Neural crest cell (in vitro differentiated cells): Measurements from ENCODE around the gene MANBA. TPM values are rescaled to one million over a fixed set of nuclear protein-coding genes. Genes with fewer than 3 reads are reported as not detected.
A peak's percentile ranks its signal among the peaks of the same experiment; 100 is the strongest.

ENCODE experiments used
- DNase-seq: peaks from one replicate; pipeline ENCODE4 v3.0.0; 2021; ENCODE audit warnings: low read depth, mixed read lengths, low spot score
- H3K27ac Mint-ChIP-seq: one replicate; pipeline ENCODE4 v1.8.0; 2021; ENCODE audit warnings: mild to moderate bottlenecking, mixed read lengths; ENCODE audit not compliant: unreplicated experiment
- H3K27me3 Mint-ChIP-seq: 2 replicates; pipeline ENCODE4 v1.8.0; 2021; ENCODE audit warnings: low read depth, mild to moderate bottlenecking, mixed read lengths
- H3K36me3 Mint-ChIP-seq: 2 replicates; pipeline ENCODE4 v1.8.0; 2021; ENCODE audit warnings: low read depth, mild to moderate bottlenecking, mixed read lengths
- H3K4me1 Mint-ChIP-seq: 2 replicates; pipeline ENCODE4 v1.8.0; 2021; ENCODE audit warnings: mixed read lengths
- H3K4me3 Mint-ChIP-seq: one replicate; pipeline ENCODE4 v1.8.0; 2021; ENCODE audit warnings: mild to moderate bottlenecking, mixed read lengths
- H3K9me3 Mint-ChIP-seq: 2 replicates; pipeline ENCODE4 v1.8.0; 2021; ENCODE audit warnings: mixed read lengths
- total RNA-seq: library from RNA; stranded (reverse); gene quantifications from 2 replicates; pipeline ENCODE4 v1.2.1, GENCODE V29; 2021
- TF ChIP-seq, protein P1 (sequence below): fragments of 200-600 bp; sonication (generic); conservative IDR thresholded peaks from 2 replicates; pipeline ENCODE4 v1.5.0; 2021; ENCODE audit warnings: antibody characterized with exemption, mild to moderate bottlenecking

MANBA gene
- total RNA-seq, 1 donor from 2014 or later: 18.4 TPM

DNA sequence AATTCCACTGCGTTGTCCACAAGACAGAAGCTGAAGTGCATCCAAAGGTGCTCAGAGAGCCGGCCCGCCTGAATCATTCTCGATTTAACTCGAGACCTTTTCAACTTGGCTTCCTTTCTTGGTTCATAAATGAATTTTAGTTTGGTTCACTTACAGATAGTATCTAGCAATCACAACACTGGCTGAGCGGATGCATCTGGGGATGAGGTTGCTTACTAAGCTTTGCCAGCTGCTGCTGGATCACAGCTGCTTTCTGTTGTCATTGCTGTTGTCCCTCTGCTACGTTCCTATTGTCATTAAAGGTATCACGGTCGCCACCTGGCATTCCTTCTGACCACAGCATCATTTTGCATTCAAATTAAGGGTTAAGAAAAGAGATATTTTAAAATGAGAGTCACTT lies 144.1 kb downstream of the MANBA start:
- peaks cover 22% of the 10 kb centered on the region for H3K36me3 Mint-ChIP-seq
- TF ChIP-seq, protein P1, sequence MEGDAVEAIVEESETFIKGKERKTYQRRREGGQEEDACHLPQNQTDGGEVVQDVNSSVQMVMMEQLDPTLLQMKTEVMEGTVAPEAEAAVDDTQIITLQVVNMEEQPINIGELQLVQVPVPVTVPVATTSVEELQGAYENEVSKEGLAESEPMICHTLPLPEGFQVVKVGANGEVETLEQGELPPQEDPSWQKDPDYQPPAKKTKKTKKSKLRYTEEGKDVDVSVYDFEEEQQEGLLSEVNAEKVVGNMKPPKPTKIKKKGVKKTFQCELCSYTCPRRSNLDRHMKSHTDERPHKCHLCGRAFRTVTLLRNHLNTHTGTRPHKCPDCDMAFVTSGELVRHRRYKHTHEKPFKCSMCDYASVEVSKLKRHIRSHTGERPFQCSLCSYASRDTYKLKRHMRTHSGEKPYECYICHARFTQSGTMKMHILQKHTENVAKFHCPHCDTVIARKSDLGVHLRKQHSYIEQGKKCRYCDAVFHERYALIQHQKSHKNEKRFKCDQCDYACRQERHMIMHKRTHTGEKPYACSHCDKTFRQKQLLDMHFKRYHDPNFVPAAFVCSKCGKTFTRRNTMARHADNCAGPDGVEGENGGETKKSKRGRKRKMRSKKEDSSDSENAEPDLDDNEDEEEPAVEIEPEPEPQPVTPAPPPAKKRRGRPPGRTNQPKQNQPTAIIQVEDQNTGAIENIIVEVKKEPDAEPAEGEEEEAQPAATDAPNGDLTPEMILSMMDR: no peak
- no peak overlapping the region for H3K4me3 Mint-ChIP-seq
- H3K27me3 Mint-ChIP-seq: no peaks in the 10 kb centered on the region
- H3K9me3 Mint-ChIP-seq: no peaks in the 10 kb centered on the region
- H3K27ac Mint-ChIP-seq: no peak overlapping the region
- DNase-seq: no peak
- peaks cover 10% of the 10 kb centered on the region for H3K4me1 Mint-ChIP-seq

DNA sequence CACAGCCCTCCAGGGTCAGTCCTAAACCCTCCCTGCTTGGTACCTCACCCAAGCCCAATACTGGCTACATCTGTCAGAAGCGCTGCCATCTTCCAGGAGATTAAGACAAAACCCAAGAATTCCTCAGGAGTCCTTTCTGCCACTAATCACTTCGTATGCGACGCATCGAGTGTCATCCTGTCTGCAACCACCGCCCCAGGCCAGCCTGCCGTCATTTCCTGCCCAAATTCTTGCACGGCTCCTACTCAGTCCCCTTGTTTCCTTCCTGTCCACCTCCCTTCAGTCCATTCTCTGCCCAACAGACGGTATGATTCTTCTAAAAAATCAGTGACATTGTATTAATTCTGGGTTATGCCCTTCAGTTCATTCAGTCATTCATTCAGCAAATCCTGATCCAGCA lies 146.0 kb downstream of the MANBA start:
- Mint-ChIP-seq H3K27me3 (no peaks in the 10 kb centered on the region), H3K36me3 (peaks cover 22% of the 10 kb centered on the region), H3K4me3 (no peak overlapping the region), H3K4me1 (no peaks in the 10 kb centered on the region), H3K9me3 (no peaks in the 10 kb centered on the region), H3K27ac (no peak overlapping the region)
- TF ChIP-seq, protein P1: no peak
- DNase-seq: no peak

DNA sequence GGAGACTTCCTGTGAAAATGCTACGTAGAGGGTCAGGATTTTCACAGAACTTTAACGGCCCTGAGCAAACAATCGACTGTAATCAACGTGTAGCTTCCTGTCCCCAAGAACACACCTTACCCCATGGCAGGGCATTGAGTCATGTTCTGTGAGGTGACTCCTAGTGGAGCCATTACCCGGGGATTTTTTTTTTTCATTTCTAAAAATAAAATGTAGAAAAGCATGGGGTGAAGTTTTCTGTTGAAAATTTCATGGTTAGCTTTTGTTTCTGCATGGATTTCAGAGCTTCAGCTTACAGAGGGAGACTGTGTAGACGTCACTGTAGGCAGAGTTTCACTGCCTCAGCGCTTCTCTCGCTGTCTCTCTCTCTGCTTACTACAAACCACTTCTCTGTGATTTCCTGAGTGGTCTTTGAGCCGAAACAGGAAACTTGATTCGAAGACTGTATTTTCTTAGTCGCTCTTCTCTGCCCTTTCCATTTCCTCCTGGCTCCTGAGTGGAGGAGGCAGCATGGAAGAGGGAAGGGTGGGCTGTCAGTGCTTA lies 147.9 kb downstream of the MANBA start:
- Mint-ChIP-seq H3K4me3 (no peak overlapping the region), H3K4me1 (no peaks in the 10 kb centered on the region), H3K36me3 (peaks cover 25% of the 10 kb centered on the region), H3K9me3 (no peaks in the 10 kb centered on the region), H3K27me3 (no peaks in the 10 kb centered on the region), H3K27ac (no peak overlapping the region)
- no peak for DNase-seq
- TF ChIP-seq, protein P1: no peak

DNA sequence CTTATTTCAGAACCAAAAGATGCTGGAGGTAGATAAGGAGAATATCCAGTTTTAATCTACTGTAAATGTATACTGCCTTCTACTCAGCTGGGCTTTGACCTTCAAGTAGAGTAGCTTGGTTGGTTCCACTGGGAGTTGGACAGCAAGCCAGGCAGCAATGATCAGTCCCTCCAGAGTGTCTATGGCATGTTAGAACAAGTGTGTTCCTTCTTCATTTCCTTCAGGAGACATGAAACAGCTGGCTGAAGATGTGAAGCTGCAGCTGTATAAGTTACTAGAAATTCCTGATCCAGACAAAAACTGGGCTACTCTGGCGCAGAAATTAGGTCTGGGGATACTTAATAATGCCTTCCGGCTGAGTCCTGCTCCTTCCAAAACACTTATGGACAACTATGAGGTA lies 148.6 kb downstream of the MANBA start:
- no peak for DNase-seq
- Mint-ChIP-seq H3K4me3 (no peak overlapping the region), H3K27ac (no peak overlapping the region), H3K27me3 (no peaks in the 10 kb centered on the region), H3K9me3 (no peaks in the 10 kb centered on the region), H3K36me3 (peaks cover 25% of the 10 kb centered on the region), H3K4me1 (no peaks in the 10 kb centered on the region)
- TF ChIP-seq, protein P1: no peak

DNA sequence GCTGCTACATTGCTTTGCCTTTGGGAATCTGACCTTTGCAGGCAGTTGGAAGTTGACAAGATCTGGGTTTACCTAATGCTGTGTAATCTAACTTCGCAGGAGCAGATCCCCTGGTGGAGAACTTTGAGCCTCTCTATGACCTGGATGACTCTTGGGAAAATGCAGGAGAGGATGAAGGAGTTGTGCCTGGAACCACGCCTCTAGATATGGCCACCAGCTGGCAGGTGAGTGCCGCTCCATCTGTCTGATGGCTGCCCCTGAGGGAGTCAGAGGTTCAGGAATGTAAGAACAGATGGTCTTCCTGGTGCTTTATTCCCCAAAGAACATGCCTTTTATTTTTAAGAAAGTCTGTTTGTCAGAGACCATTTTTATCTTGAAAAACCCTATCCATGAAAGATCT lies 150.3 kb downstream of the MANBA start:
- H3K27ac Mint-ChIP-seq: no peak overlapping the region

More for the DNA sequence above, 150.3 kb downstream of the MANBA start:
- peaks cover 28% of the 10 kb centered on the region for H3K36me3 Mint-ChIP-seq
- H3K9me3 Mint-ChIP-seq: no peaks in the 10 kb centered on the region
- TF ChIP-seq, protein P1: peak; percentile 6
- no peak for DNase-seq
- no peak overlapping the region for H3K4me3 Mint-ChIP-seq
- peaks cover 3% of the 10 kb centered on the region for H3K4me1 Mint-ChIP-seq
- H3K27me3 Mint-ChIP-seq: no peaks in the 10 kb centered on the region
